ENCODE results near the gene PCDHGC4.

The PCDHGC4 gene

GRCh38 chr5:141484641-141485311 lies at the start of gene PCDHGC4:
Gene PCDHGC4 (plus strand): TSS chr5:141485030. CDS start chr5:141485174, 144 bp downstream.
- DNase-seq (ENCODE audit: low spot score): peak; percentile 21

- peak; percentile 58 for DNase-seq (ENCODE audit: low spot score)
Observed at GRCh38 chr5:141437221-141437620, 47.6 kb upstream of the PCDHGC4 start.

- no peak for DNase-seq (ENCODE audit: low spot score)
Observed at GRCh38 chr5:141439411-141440141, 45.3 kb upstream of the PCDHGC4 start.

GRCh38 chr5:141440341-141440740 lies 44.5 kb upstream of the PCDHGC4 start:
- DNase-seq (ENCODE audit: low spot score): no peak

GRCh38 chr5:141441571-141442170 lies 43.2 kb upstream of the PCDHGC4 start:
- no peak for DNase-seq (ENCODE audit: low spot score)

DNA sequence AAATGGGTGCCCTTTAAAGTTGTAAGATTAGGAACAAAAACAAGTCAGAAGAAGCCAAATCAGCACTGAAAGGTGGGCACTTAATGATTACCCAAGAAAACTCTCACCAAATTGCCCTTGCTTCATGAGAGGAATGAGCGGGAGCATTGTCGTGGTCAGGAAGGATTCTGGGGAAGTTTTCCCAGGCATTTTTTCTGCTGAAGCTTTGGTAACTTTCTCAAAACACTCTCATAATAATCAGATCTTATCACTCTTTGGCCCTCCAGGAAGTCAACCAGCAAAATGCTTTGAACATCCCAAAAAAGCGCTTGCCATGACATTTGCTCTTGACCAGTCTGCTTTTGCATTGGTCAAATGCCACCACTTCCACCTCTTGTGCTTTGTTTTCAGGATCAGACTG lies 19.5 kb upstream of the PCDHGC4 start:
- no peak for DNase-seq (ENCODE audit: low spot score)

GRCh38 chr5:141475625-141476131 lies 9.2 kb upstream of the PCDHGC4 start, which contains the start of gene PCDHGC3:
Gene PCDHGC3 (plus strand): TSS chr5:141475966. CDS start chr5:141476117, 151 bp downstream.
- DNase-seq (ENCODE audit: low spot score): peak; percentile 95

GRCh38 chr5:141476132-141476911 lies 8.5 kb upstream of the PCDHGC4 start:
- peak; percentile 70 for DNase-seq (ENCODE audit: low spot score)

- DNase-seq (ENCODE audit: low spot score): no peak
Observed at GRCh38 chr5:141477044-141477575, 7.7 kb upstream of the PCDHGC4 start.

- peak; percentile 25 for DNase-seq (ENCODE audit: low spot score)
Observed at GRCh38 chr5:141477815-141478214, 7.0 kb upstream of the PCDHGC4 start.

GRCh38 chr5:141478321-141478945 lies 6.4 kb upstream of the PCDHGC4 start:
- peak; percentile 20 for DNase-seq (ENCODE audit: low spot score)

GRCh38 chr5:141479776-141480175 lies 5.1 kb upstream of the PCDHGC4 start:
- DNase-seq (ENCODE audit: low spot score): peak; percentile 13

DNA sequence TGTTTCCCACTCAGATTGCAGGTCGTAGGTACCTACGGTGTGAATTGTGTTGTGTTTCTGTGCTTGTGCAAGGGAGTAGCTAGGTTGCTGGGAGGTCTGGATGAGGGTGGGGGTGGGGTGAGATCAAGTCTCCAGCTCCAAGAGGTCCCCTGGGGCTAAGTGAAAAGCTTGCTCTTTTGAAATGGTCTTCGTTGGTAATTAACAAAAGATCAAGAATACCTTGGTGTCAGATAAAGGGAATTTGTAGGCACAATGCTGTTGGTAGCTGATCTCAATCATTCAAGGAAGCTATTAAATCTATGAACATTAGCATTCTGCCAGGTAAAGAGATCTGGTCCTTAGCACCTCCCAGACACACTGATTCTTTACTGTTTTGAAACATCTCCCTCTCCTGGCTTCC lies 928 bp upstream of the PCDHGC4 start:
- no peak for DNase-seq (ENCODE audit: low spot score)

- DNase-seq (ENCODE audit: low spot score): no peak
Observed at GRCh38 chr5:141484310-141484640, 555 bp upstream of the PCDHGC4 start.

DNA sequence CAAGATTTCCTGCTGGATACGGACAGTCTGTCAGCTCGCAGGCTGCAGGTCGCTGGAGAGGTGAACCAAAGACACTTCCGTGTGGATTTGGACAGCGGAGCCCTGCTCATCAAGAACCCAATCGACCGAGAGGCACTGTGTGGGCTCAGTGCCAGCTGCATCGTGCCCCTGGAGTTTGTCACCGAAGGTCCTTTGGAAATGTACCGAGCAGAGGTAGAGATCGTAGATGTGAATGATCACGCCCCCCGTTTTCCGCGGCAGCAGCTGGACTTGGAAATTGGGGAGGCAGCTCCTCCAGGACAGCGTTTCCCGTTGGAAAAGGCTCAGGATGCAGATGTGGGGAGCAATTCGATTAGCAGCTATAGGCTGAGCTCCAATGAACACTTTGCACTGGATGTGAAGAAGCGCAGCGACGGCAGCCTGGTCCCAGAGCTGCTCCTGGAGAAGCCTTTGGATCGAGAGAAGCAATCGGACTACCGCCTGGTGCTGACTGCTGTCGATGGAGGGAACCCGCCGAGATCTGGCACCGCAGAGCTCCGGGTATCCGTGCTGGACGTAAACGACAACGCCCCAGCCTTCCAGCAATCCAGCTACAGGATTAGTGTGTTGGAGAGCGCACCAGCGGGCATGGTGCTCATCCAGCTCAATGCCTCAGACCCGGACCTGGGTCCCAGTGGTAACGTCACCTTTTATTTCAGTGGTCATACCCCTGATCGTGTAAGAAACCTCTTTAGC lies 658 bp downstream of the PCDHGC4 start:
- no peak for DNase-seq (ENCODE audit: low spot score)

- no peak for DNase-seq (ENCODE audit: low spot score)
Observed at GRCh38 chr5:141486091-141486490, 1.3 kb downstream of the PCDHGC4 start.

DNA sequence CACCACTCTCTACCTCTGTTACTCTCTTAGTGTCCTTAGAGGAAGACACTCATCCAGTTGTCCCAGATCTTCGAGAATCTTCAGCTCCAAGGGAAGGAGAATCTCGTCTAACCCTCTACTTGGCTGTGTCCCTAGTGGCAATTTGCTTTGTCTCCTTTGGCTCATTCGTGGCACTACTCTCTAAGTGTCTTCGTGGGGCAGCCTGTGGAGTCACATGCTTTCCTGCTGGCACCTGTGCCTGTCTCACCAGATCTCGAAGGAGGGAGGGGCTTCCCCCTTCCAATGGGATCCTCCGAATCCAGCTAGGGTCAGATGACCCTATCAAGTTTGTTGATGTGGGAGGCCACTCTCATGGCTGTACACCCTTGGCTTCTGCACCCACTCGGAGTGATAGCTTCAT lies 2.3 kb downstream of the PCDHGC4 start:
- DNase-seq (ENCODE audit: low spot score): no peak

DNA sequence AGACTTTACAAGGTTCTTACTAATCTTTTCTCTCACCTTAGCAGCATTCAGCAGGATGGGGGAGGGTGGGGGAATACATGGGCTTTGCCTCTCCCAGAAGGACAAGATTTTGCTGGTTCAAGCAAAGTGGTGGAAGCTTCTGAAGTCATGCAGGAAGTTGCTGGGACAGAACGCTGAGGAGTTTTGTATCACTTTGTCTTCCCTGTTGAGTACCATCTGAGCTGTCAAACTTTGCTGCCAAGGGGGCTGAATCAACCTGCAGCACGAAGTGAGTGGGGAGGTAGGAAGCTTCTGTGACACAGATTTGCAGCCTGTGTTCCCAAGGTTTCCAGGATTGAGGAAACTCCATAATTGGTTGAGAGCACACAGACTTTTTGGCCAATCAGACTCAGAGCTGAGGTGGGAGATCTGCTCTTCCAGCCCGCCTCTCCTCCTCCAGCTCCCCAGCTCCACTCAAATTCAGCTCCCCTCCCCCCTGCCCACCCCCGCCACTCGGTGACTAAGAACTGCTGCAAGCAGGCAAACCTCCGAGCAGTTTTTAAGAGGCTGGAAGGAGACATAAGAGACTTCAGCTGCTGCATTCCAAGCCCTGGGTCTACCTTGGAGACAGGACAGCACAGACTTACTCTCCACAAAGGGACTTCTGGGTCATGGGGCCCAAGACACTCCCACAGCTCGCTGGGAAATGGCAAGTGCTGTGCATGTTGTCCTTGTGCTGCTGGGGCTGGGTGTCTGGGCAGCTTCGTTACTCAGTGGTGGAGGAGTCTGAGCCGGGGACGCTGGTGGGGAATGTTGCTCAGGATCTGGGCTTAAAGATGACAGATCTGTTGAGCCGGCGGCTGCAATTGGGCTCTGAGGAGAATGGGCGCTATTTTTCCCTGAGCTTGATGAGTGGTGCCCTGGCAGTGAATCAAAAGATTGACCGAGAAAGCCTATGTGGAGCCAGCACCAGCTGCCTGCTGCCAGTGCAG lies 4.0 kb downstream of the PCDHGC4 start, which contains the start of gene PCDHGC5:
TSS of gene PCDHGC5 (plus strand) at position 491 of the 971 bp plus-strand sequence. CDS start at position 651, 160 bp downstream.
- peak; percentile 88 for DNase-seq (ENCODE audit: low spot score)

GRCh38 chr5:141489841-141490240 lies 5.0 kb downstream of the PCDHGC4 start:
- no peak for DNase-seq (ENCODE audit: low spot score)

All from AG08396 (cell line).